Large intestine (tissue), 3 donors: ENCODE results near the gene CCNF. TPM values are rescaled to one million over a fixed set of nuclear protein-coding genes. Genes with fewer than 3 reads are reported as not detected.

Experiments
- DNase-seq, 2 donors: peaks; one replicate each; pipeline versions ENCODE4 v3.0.0 to v3.0.0-alpha.2; 2013
- H3K27ac ChIP-seq: one replicate; pipeline ENCODE4 v1.5.1; 2013; ENCODE audit warnings: low read length
- H3K27me3 ChIP-seq: 2 replicates; pipeline ENCODE4 v1.6.1; 2013; ENCODE audit warnings: low read length; ENCODE audit not compliant: control insufficient read depth, insufficient read depth
- H3K36me3 ChIP-seq: 2 replicates; pipeline ENCODE4 v1.6.1; 2013; ENCODE audit warnings: low read length; ENCODE audit not compliant: control insufficient read depth, insufficient read depth
- H3K4me1 ChIP-seq: one replicate; pipeline ENCODE4 v1.6.1; 2013; ENCODE audit warnings: low read length; ENCODE audit not compliant: control insufficient read depth, insufficient read depth
- H3K4me3 ChIP-seq: one replicate; pipeline ENCODE4 v1.5.1; 2013; ENCODE audit warnings: low read length
- H3K9me3 ChIP-seq: one replicate; pipeline ENCODE4 v1.6.1; 2013; ENCODE audit warnings: mild to moderate bottlenecking, low read depth, low read length, moderate library complexity; ENCODE audit not compliant: control insufficient read depth
- WGBS: methylation state at CpG from one replicate; pipeline ENCODE4 v1.1.5; 2013; ENCODE audit warnings: low lambda C conversion rate; ENCODE audit not compliant: insufficient coverage; 5-methylcytosine and 5-hydroxymethylcytosine counted together
- polyA plus RNA-seq: library from polyadenylated mRNA; unstranded; fragments of 120-200 nt; gene quantifications from one replicate; pipeline ENCODE4 v1.2.1, GENCODE V29; 2013

CCNF gene
- polyA plus RNA-seq, 1 donor: 6.4 TPM

GRCh38 chr16:2472488-2472864 is 43.2 kb downstream of the CCNF start:
- H3K36me3 ChIP-seq: no peaks in the 10 kb centered on the region
- H3K27ac ChIP-seq: no peak overlapping the region
- H3K4me1 ChIP-seq: peaks cover 24% of the 10 kb centered on the region
- no CpG with 5 or more reads among the region's 27 CpGs for WGBS
- peaks cover 9% of the 10 kb centered on the region for H3K9me3 ChIP-seq
- peaks cover 47% of the 10 kb centered on the region for H3K27me3 ChIP-seq
- no peak for DNase-seq
- no peak overlapping the region for H3K4me3 ChIP-seq

- peaks cover 27% of the 10 kb centered on the region for H3K4me1 ChIP-seq
- no peak overlapping the region for H3K27ac ChIP-seq
- DNase-seq: no peak
- WGBS: no CpG with 5 or more reads among the region's 14 CpGs
- no peaks in the 10 kb centered on the region for H3K36me3 ChIP-seq
- peaks cover 47% of the 10 kb centered on the region for H3K27me3 ChIP-seq
- peaks cover 9% of the 10 kb centered on the region for H3K9me3 ChIP-seq
- H3K4me3 ChIP-seq: no peak overlapping the region
Measured at GRCh38 chr16:2472885-2473445, 43.7 kb downstream of the CCNF start.

GRCh38 chr16:2473446-2473926 is 44.2 kb downstream of the CCNF start:
- H3K4me3 ChIP-seq: no peak overlapping the region
- peak in 1 of 2 donors; percentile 27 for DNase-seq
- WGBS: no CpG with 5 or more reads among the region's 49 CpGs
- H3K27me3 ChIP-seq: peaks cover 42% of the 10 kb centered on the region
- no peak overlapping the region for H3K27ac ChIP-seq
- H3K4me1 ChIP-seq: peaks cover 27% of the 10 kb centered on the region
- H3K9me3 ChIP-seq: peaks cover 9% of the 10 kb centered on the region
- H3K36me3 ChIP-seq: no peaks in the 10 kb centered on the region

DNA sequence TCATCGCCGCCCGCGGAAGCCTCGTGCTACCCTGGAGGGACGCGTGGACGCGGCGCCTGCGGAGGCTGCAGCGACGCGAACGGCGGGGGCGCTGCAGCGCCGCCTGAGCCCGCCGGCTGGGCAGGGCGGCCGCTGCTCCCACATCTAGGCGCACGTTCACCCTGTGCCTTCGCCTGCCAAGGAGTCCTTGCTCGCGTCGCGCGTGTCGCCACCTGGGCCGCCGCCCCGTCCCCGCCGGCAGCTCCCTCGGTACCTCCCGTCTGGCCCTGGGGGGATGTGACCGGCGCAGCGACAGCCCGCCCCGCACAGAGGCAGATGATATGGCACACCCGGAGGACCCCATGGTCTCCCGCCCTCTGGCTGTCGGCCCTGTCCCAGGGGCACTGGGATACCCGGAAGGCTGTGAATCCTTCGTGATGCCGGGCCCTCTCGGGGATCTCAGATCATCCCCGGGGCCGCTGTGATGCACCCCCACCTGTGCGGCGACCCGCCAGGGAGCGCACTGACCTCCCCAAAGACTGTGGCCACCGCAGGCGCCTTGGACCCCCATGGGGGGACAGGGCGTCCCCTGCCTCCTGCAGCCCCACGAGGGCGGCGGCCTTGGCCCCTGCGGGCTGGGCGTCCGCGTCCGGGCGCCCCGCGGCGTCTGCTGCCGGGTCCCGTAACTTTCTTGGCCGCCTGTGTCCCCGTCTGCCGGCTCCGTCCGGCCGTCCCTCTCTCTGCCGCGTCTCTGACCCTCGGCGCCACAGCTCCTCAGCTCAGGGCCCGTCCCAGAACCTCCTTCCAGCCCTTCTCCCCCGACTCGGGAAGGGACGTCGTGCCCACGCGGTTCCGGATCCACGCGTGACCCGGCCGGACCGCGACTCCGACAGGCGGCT is 45.0 kb downstream of the CCNF start:
- DNase-seq: peak in 1 of 2 donors; percentile 71
- H3K36me3 ChIP-seq: no peaks in the 10 kb centered on the region
- peak overlapping the region; percentile 67 for H3K4me3 ChIP-seq
- peaks cover 22% of the 10 kb centered on the region for H3K4me1 ChIP-seq
- WGBS: no CpG with 5 or more reads among the region's 100 CpGs
- peaks cover 36% of the 10 kb centered on the region for H3K27me3 ChIP-seq
- H3K27ac ChIP-seq: peak overlapping the region; percentile 53
- H3K9me3 ChIP-seq: peaks cover 9% of the 10 kb centered on the region

DNA sequence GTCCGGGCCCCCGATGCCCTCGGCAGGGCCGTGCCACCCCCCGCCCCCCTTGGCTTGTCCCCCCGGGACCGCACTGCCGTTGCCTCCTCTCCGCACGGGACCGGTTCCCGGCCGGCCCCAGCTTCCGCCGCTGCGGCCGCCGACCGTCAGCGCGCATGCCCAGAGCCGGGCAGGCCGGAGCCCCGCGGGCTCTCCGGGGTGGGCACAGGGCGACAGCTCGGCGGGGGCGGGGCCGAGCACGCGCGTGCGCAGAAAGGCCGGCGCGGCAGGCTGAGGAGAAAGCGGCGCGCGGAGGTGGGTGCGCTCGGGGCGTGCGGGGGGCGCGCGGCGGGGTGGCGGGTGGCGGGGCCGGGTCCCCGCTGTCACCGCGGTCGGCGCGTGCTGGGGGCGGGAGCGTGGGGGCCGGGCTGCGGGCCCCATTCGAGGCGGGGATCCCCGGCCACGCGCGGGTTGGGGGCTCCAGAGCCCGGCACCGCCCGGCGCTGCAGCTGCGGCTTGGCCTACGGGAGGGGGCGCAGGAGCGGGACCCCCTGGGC is 45.7 kb downstream of the CCNF start, which contains the start of gene TBC1D24:
TBC1D24 (plus strand) TSS at position 251 of the 536 bp plus-strand sequence. CDS start 21,022 bp downstream, outside the sequence.
- WGBS: no CpG with 5 or more reads among the region's 77 CpGs
- H3K36me3 ChIP-seq: no peaks in the 10 kb centered on the region

GRCh38 chr16:2475413-2476344 is 46.4 kb downstream of the CCNF start:
- WGBS: no CpG with 5 or more reads among the region's 55 CpGs
- peaks cover 22% of the 10 kb centered on the region for H3K4me1 ChIP-seq
- DNase-seq: peak in 1 of 2 donors; percentile 73
- no peaks in the 10 kb centered on the region for H3K36me3 ChIP-seq
- H3K27ac ChIP-seq: peak overlapping the region; percentile 7
- peaks cover 9% of the 10 kb centered on the region for H3K9me3 ChIP-seq
- peak overlapping the region; percentile 51 for H3K4me3 ChIP-seq
- peaks cover 22% of the 10 kb centered on the region for H3K27me3 ChIP-seq

More for the DNA sequence above, 45.7 kb downstream of the CCNF start, which contains the start of gene TBC1D24:
- Histone ChIP-seq H3K4me3 (peak within 1 kb of the TSS; percentile 67), H3K27me3 (peaks cover 29% of the 10 kb centered on the region), H3K27ac (peak within 1 kb of the TSS; percentile 53), H3K4me1 (peaks cover 22% of the 10 kb centered on the region), H3K9me3 (peaks cover 9% of the 10 kb centered on the region)
- DNase-seq: peak; percentile 83 to 84

DNA sequence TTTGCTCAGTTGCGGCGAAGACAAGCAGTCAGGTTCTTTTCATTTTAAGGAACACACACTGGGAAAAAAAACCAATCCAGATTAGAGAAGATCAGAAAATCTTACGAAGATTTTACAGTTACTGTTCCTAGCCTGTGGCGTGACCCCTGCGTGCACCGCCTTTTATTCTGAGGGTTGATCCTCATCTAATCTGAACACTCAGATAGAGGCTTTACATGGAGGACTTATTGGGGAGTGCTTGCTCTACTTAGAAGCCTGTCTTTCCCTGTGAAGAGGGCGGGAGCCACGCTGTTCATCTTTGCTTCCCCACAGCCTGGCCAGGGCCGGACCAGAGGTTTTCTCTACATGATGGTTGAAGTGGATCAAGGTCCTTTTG is 47.1 kb downstream of the CCNF start:
- Histone ChIP-seq H3K27me3 (peaks cover 18% of the 10 kb centered on the region), H3K27ac (no peak overlapping the region), H3K9me3 (peaks cover 9% of the 10 kb centered on the region), H3K36me3 (no peaks in the 10 kb centered on the region), H3K4me3 (no peak overlapping the region), H3K4me1 (peaks cover 22% of the 10 kb centered on the region)
- no peak for DNase-seq
- WGBS: no CpG with 5 or more reads among the region's 9 CpGs

DNA sequence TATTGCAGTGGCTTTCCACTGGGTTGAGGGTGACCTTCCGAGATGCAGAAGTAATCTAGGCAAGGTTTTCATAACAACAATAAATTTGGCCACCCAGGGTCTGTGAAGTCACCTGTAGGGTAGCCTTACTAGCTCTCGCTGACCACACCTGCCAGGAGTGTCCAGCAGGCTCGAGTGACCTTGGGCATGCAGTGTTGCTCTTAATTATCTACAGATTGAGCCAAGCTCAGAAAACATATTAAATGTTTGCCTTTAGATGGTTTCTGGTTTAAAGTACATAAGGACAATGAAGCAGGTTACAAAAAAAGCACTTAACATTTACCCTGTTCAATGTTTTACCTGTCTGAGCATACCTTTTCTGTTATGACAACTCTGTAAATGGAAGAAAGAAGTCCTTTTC is 47.5 kb downstream of the CCNF start:
- DNase-seq: no peak
- H3K27me3 ChIP-seq: peaks cover 18% of the 10 kb centered on the region
- no CpG with 5 or more reads among the region's 3 CpGs for WGBS
- H3K27ac ChIP-seq: no peak overlapping the region
- peaks cover 8% of the 10 kb centered on the region for H3K9me3 ChIP-seq
- H3K36me3 ChIP-seq: no peaks in the 10 kb centered on the region
- H3K4me1 ChIP-seq: peaks cover 22% of the 10 kb centered on the region
- H3K4me3 ChIP-seq: no peak overlapping the region

DNA sequence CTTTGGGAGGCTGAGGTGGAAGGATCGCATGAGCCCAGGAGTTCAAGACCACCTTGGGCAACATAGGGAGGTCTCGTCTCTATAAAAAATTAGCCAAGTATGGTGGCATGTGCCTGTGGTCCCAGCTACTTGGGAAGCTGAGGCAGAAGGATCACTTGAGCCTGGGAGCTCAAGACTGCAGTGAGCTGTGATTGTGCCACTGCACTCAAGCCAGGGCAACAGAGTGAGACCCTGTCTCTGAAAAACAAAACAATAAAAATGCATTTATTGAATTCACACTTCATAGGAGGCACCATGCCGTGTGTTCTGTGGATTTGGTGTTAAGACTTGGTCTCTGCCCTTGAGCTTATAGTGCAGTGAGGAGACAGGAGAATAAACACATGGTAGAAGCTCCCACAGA is 48.1 kb downstream of the CCNF start:
- Histone ChIP-seq H3K4me3 (no peak overlapping the region), H3K4me1 (peaks cover 19% of the 10 kb centered on the region), H3K9me3 (peaks cover 3% of the 10 kb centered on the region), H3K27ac (no peak overlapping the region), H3K27me3 (peaks cover 12% of the 10 kb centered on the region), H3K36me3 (no peaks in the 10 kb centered on the region)
- WGBS: 100% methylated on average over 1 of the region's 3 CpGs
- no peak for DNase-seq
